ENCODE results near the gene RP2.

- TF ChIP-seq CTCF (IDR thresholded peaks at IDR 0.05) (no peak), POLR2A (IDR thresholded peaks at IDR 0.05) (no peak)
Measured at GRCh38 chrX:46903458-46904242, 66.8 kb downstream of the RP2 start.

Measured in lower leg skin (tissue), 3 donors.